Measurements from ENCODE around the gene VWA1.
"Not testable (repeated sequence)": the region's sequence is repeated elsewhere in the genome, so short reads cannot be mapped to it uniquely, and the experiment has no call there.

The VWA1 gene

GRCh38 chr1:1422465-1423244, 12.8 kb upstream of the VWA1 start:
- no peak for DNase-seq (ENCODE audit: low read depth)

DNA sequence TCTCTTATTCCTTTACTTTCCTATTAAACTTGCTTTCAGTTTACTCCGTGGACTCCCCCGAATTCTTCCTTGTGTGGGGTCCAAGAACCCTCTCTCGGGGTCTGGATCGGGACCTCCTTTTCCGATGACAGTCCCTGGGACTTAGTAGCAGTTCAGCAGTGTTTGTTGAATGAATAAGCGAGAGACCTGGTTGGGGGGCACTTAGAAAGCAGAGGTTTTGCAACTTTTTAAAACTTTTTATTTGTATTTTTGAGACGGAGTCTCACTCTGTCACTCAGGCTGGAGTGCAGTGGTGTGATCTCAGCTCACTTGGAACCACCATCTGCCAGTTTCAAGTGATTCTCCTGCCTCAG, 12.3 kb upstream of the VWA1 start:
- DNase-seq (ENCODE audit: low read depth), result no peak

GRCh38 chr1:1424707-1425106, 10.8 kb upstream of the VWA1 start:
- no peak for DNase-seq (ENCODE audit: low read depth)

DNA sequence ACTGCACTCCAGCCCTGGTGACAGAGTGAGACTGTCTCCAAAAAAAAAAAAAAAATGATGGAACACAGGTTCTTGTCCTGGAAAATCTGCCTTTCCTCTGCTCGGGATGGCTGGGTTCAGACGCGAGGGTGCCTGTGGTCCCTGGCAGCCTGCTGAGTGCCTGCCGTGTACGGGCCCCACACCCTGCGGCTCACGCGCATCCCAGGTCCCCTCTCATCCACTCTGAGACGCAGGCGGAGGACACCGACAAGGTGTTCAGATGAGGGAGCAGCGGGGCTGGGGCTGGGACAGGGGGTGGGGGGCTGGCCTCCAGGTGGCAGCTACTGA, 10.1 kb upstream of the VWA1 start:
- DNase-seq (ENCODE audit: low read depth), result no peak

- no peak for DNase-seq (ENCODE audit: low read depth)
Observed at GRCh38 chr1:1425753-1426495, 9.6 kb upstream of the VWA1 start.

- no peak for DNase-seq (ENCODE audit: low read depth)
Observed at GRCh38 chr1:1426496-1427105, 8.9 kb upstream of the VWA1 start.

DNA sequence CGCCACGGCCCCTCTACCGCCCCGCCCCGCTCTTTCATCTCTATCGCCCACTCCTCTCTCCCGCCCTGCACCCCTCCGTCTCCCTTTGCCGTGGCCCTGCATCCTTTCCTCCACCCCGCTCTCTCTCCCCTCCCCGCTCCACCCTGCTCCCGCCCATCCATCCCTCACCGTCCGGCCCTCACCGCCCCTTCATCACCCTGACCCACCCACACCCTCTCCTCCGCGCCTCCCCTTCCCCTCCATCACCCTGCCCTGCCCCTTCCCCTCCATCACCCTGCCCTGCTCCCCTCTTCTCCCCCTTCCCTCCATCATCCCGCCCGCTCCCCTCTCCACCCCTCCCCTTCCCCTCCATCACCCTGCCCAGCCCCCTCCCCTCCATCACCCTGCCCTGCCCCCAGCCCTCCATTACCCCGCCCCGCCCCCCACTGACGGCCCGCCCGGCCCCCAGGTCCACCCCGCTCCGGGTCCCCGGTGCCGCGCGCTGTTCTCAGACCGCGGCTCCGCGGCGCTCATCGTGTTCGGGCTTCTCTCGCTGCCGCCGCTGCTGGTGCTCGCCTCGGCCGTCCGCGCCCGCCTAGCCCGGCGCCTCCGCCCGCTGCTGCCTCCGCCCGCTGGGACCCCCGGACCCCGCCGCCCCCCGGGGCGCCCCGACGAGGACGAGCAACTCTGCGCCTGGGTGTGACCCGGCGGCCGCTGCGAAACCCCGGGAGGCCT, 8.2 kb upstream of the VWA1 start:
- no peak for DNase-seq (ENCODE audit: low read depth)

- DNase-seq (ENCODE audit: low read depth), result no peak
Observed at GRCh38 chr1:1427820-1428148, 7.7 kb upstream of the VWA1 start.

- no peak for DNase-seq (ENCODE audit: low read depth)
Observed at GRCh38 chr1:1428174-1428573, 7.3 kb upstream of the VWA1 start.

GRCh38 chr1:1428967-1429366, 6.5 kb upstream of the VWA1 start:
- DNase-seq (ENCODE audit: low read depth), result not testable (repeated sequence)

GRCh38 chr1:1429671-1430073, 5.8 kb upstream of the VWA1 start:
- no peak for DNase-seq (ENCODE audit: low read depth)

DNA sequence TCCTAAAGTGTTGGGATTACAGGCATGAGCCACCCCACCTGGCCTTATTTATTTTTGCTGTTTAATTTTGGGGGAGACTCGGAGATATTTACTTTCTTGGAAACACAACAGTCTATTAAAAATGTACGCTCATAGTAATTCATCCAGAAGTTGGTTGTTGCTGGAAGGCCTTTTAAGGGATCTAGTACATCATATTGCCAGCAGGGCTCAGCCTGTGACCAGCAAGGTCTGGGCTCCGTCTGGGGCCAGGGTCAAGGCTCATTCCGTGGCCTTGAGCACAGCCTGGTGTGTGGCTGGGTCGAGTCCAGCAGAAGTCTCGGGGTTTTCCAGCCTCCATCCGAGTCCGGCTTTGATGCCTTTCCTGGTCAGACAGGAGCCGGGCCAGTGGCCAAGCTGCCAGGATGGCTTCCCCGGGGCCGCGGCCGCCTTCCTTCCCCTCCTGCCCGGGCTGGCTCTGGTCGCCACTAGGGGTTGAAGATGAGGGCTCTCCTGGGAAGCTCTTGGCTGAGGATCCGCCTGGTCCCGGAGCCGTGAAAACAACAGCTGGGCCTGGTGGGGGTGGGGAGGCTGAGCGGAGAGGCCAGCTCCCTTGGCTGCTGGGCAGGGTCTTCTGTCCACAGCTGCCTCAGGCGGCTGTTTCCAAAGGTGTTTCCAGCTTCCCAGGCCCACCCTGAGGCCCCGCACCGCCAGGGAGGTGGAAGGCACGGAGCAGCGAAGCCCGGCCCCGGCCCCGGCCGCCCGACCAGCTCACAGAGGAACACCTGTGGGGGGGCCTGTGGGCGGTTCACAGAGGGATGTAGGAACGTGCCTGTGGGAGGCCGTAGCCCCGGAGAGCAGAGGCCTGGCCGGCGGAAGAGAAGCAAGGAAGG, 5.1 kb upstream of the VWA1 start:
- DNase-seq (ENCODE audit: low read depth), result peak; percentile 35

DNA sequence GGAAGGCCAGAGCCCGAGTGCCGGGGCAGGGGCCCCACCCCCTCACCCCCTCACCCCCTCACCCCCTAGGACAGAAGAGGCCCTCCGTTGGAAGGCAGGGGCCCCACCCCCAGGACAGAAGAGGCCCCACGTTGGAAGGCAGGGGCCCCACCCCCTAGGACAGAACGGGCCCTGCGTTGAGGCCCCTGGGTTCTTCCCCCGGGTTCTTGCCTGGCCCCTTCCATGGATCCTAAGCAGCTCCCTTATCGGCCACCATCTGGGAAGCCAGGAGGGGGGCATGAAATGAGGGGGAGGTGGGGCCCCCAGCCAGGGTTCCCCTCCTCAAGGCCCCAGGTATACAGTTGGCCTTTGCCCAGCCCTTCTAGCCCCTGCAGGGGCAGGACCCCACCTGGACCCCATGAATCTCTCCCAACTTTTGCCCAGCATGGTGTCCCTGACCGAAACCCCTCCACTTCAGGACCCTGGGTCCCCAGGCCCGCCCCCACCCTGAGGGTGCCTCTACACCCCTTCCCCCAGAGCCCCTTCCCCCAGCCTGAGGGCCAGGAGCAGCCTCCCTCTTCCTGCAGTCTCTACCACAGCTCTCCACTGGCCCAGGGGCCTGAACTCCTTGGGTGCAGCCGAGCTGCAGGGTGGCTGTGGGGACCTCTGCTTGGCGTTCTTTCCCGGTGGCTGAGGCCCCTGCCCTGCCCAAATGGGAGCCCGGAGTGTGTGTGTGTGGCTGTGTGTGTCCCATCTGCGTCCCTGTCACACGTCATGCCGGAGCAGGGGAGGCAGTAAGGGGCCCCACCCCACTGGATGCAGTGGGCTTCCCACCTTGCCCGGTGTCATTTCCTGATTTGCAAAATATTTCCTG, 4.3 kb upstream of the VWA1 start:
- no peak for DNase-seq (ENCODE audit: low read depth)

DNA sequence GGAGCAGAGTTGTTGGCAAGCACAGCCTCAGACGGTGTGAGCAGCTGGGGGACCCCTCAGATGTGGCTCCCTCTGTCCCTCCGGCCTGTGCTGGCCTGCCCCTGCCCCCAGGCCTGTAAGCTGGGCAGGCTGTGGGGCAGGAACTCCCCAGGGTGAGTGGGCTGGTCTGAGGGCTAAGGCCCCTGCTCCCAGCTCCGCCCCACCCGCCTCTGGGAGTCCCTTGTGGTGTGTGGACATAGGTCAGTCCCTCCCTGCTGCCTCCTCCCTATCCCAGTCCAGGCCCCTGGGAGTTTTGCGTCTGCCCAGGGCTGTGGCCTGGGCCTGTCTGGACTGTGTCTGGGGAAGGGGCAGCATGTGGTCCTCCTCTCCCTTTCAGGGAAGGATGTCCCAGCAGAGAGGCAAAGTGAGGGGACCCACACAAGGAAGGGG, 3.6 kb upstream of the VWA1 start:
- no peak for DNase-seq (ENCODE audit: low read depth)

- DNase-seq (ENCODE audit: low read depth), result no peak
Observed at GRCh38 chr1:1432274-1432950, 3.1 kb upstream of the VWA1 start.

DNA sequence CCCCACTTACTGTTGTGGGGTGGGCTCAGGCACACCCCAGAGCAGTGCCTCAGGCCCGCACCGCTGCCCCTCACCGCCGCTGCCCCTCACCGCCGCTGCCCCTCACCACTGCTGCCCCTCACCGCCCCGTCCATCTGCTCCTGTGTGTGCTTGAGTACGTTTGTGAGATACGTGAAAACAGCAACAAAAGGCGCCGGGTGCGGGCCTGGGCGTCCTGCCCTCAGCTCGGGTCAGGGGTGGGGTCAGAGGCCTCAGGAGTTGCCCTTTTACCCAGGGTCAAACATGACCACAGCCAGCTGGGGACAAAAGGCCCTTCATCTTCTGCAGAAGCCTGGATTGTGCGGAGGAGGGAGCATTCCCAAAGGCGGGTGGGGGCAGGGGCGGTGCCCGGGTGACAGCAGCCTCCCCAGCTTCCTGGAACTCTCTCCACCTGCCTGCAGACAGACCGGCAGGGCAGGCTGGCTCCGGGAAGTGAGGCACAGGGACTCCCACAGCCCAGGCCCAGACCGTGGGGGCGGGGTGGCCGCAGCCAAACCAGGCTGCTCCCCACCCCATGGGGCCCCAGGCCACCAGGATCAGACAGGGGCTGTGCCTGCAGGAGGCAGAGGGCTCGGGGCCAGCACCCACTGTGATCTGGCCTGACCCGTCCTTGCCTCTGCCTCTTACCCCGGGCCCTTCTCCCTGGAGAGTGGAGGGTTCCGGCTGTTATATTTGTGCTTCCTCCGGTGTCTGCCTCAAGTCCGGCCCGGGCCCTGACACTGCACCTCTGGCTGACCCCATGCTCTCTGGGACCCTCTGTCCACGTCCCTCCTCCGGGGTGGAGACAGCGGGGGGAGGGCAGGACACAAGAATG, 2.3 kb upstream of the VWA1 start:
- DNase-seq (ENCODE audit: low read depth), result no peak

DNA sequence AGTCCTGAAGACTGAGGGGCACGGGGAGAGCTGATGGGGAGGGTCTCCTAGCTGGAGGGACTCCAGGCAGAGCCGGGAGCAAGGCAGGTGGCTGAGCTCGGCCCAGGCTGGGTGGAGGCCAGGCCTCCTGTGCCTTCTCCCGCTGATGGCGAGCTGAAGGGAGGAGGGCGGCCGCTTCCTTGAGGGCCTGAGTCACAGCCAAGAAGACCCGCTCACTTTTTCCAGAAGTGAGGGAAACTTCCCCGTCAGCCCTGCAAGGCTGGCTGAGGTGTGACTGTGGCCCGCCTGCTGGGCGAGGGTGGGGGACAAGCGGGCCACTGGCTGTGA, 1.7 kb upstream of the VWA1 start:
- DNase-seq (ENCODE audit: low read depth), result no peak

DNA sequence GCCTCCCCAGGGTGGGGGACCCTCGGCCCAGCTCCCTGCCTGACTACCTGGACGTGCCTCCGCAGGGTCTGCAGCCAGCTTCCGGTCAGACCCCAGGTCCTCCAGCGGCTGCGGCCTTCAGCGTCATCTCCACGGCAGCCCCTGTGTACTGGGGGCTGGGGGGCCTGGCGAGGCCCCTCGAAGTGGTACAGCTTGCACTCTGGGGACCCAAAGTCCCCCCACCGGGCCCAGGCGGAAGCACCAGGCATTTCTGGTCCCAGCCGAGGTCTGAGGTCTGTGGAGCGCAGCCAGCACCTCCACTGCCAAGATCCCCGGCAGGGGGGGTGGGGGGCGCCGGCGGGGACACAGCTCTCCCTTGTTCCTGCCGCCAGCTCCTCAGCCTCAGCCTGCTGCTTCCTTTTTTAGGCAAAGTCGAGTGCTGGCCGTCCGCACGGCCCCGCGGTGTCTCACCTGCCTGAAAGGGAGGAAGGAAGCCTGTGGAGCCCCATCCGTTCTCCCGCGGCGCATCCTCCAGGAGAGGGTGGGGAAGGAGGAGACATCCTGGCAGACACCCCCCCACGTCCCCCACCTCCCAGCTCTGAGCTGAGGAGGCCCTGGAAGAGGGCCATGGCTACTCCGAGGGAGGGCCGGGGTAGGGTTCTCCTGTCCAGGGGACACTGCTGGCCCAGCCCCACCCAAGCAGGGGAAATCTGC, 1.2 kb upstream of the VWA1 start:
- no peak for DNase-seq (ENCODE audit: low read depth)

DNA sequence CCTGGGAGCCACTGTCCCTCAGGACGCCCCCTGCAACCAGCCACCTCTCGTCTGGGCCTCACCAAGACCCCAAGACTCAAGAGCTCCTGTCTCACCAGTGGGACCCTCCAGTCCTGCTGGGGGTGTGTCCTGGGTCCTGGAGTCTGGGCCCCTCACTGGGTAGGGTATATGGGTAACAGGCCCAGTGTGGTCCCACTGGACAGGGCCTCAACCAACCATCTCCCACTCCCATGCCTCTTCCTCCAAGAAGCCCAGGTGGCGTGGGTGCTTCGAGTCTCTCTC, 725 bp upstream of the VWA1 start:
- no peak for DNase-seq (ENCODE audit: low read depth)

Data from fibroblast of the conjunctiva (primary cell).